GM21515 (cell line): ENCODE data around the gene UST.
"Not testable (repeated sequence)": the region's sequence is repeated elsewhere in the genome, so short reads cannot be mapped to it uniquely, and the experiment has no call there.

Experiments
- ATAC-seq: cut with Tn5 transposase; IDR thresholded peaks from one replicate; pipeline ENCODE4 v1.9.1; 2021; ENCODE audit not compliant: unreplicated experiment

The UST gene

GRCh38 chr6:148891405-148891783 is 144.6 kb downstream of the UST start:
- no peak for ATAC-seq

GRCh38 chr6:148892247-148892646 is 145.4 kb downstream of the UST start:
- no peak for ATAC-seq

GRCh38 chr6:148893073-148893472 is 146.2 kb downstream of the UST start:
- no peak for ATAC-seq

GRCh38 chr6:148893481-148893880 is 146.7 kb downstream of the UST start:
- ATAC-seq = no peak

- no peak for ATAC-seq
These were observed 151.7 kb downstream of the UST start for GRCh38 chr6:148898376-148899014.

GRCh38 chr6:148904896-148905870 is 158.4 kb downstream of the UST start:
- no peak for ATAC-seq

- no peak for ATAC-seq
These were observed 159.1 kb downstream of the UST start for GRCh38 chr6:148905901-148906300.

- no peak for ATAC-seq
These were observed 159.6 kb downstream of the UST start for GRCh38 chr6:148906386-148906785.

GRCh38 chr6:148907573-148907972 is 160.7 kb downstream of the UST start:
- no peak for ATAC-seq

GRCh38 chr6:148912252-148912651 is 165.4 kb downstream of the UST start:
- no peak for ATAC-seq

- no peak for ATAC-seq
These were observed 169.0 kb downstream of the UST start for GRCh38 chr6:148915810-148916209.

GRCh38 chr6:148916485-148916884 is 169.7 kb downstream of the UST start:
- not testable (repeated sequence) for ATAC-seq

- ATAC-seq = no peak
These were observed 177.6 kb downstream of the UST start for GRCh38 chr6:148924226-148925012.

GRCh38 chr6:148925701-148926100 is 178.9 kb downstream of the UST start:
- no peak for ATAC-seq

GRCh38 chr6:148926478-148926877 is 179.6 kb downstream of the UST start:
- ATAC-seq = no peak

GRCh38 chr6:148927586-148927985 is 180.8 kb downstream of the UST start:
- ATAC-seq = no peak

GRCh38 chr6:148928811-148929210 is 182.0 kb downstream of the UST start:
- no peak for ATAC-seq

GRCh38 chr6:148932208-148932607 is 185.4 kb downstream of the UST start:
- no peak for ATAC-seq

GRCh38 chr6:148932731-148933130 is 185.9 kb downstream of the UST start:
- no peak for ATAC-seq

- no peak for ATAC-seq
These were observed 187.7 kb downstream of the UST start for GRCh38 chr6:148934539-148934938.

GRCh38 chr6:148934961-148935360 is 188.1 kb downstream of the UST start:
- no peak for ATAC-seq
